Thyroid gland (tissue), 4 donors: Measurements from ENCODE around the gene PTPA.

Experiments used
- CTCF ChIP-seq, 6 experiments: fragments of 200-600 bp in 3 of 6; fragments of 450-650 bp in 3 of 6; sonication (generic) in 3 of 6; IDR thresholded peaks; one replicate each; pipeline ENCODE4 v1.5.1; 2016 to 2019; ENCODE audit warnings: antibody characterized with exemption in 6 of 6, mild to moderate bottlenecking in 2 of 6, inconsistent platforms in 1 of 6, moderate library complexity in 1 of 6
- POLR2A ChIP-seq, 2 donors: fragments of 450-650 bp; IDR thresholded peaks; one replicate each; pipeline ENCODE4 v1.6.1; 2017; ENCODE audit warnings: antibody characterized with exemption in 2 of 2, mild to moderate bottlenecking in 2 of 2, moderate library complexity in 1 of 2

- no peak for TF ChIP-seq POLR2A (IDR thresholded peaks at IDR 0.05)
- TF ChIP-seq CTCF (IDR thresholded peaks at IDR 0.05), result no peak
These were observed 1.1 kb upstream of the PTPA start for GRCh38 chr9:129109952-129110739.
